ENCODE data around the gene CDK11B. TPM values are rescaled to one million over a fixed set of nuclear protein-coding genes. Genes with fewer than 3 reads are reported as not detected.
"Not testable (repeated sequence)": the region's sequence is repeated elsewhere in the genome, so short reads cannot be mapped to it uniquely, and the experiment has no call there.

The CDK11B gene
- total and polyA plus RNA-seq, 11 donors, result 20.4 to 39.4 (median 24.8) TPM

DNA sequence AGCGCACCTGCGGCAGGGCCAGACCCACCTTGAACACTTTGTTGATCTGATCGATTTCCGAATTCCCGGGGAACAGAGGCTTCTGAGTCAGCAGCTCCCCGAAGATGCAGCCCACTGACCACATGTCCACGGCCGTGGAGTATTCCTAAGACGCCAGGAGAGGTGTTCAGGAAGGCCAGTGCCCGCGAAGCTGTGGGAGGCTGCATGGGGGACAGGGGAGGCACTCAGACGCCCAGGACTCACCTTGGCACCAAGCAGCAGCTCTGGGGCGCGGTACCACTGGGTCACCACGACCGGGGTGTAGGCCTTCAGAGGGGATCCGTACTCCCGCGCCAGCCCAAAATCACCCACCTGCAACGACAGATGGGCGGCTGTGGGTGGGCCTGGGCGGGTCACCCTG lies 45.0 kb upstream of the CDK11B start:
- TF ChIP-seq, protein P1, sequence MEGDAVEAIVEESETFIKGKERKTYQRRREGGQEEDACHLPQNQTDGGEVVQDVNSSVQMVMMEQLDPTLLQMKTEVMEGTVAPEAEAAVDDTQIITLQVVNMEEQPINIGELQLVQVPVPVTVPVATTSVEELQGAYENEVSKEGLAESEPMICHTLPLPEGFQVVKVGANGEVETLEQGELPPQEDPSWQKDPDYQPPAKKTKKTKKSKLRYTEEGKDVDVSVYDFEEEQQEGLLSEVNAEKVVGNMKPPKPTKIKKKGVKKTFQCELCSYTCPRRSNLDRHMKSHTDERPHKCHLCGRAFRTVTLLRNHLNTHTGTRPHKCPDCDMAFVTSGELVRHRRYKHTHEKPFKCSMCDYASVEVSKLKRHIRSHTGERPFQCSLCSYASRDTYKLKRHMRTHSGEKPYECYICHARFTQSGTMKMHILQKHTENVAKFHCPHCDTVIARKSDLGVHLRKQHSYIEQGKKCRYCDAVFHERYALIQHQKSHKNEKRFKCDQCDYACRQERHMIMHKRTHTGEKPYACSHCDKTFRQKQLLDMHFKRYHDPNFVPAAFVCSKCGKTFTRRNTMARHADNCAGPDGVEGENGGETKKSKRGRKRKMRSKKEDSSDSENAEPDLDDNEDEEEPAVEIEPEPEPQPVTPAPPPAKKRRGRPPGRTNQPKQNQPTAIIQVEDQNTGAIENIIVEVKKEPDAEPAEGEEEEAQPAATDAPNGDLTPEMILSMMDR (IDR thresholded peaks at IDR 0.05), result no peak
- DNase-seq, result peak in 2 of 5 donors; percentile 20 to 33
- no peaks in the 10 kb centered on the region for H3K9me3 ChIP-seq
- H3K36me3 ChIP-seq, result peaks cover 0 to 23% (median 13%) of the 10 kb centered on the region in 9 donors
- no peak overlapping the region for H3K4me3 ChIP-seq
- intact Hi-C loops (cut with DNase I), result no loop called here
- 94 to 96% (median 95%) methylated on average over 15 to 22 of the region's 22 CpGs for WGBS, 4 donors
- H3K27ac ChIP-seq, result no peak overlapping the region
- no peaks in the 10 kb centered on the region for H3K4me1 ChIP-seq
- no peaks in the 10 kb centered on the region for H3K27me3 ChIP-seq
- ATAC-seq, result no peak

DNA sequence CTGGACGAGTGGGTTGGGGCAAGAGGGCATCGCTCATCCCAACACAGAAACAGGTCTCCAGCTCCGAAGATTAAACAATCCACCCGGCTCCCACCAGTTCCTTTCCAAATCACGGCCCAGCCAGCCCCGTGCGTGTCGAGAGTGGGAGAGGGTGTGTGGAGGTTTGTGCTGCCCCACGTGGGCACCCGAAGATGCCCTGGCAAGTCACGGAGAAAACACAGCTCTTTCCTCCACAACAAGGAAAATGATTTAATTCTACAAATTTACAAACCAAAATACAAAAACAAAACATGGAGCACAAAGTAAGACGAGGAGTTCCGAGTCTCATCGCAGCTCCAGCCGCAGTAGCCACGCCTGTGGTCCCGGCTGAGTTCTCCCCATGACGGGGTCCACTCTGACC lies 43.7 kb upstream of the CDK11B start:
- H3K27ac ChIP-seq; H3K4me3 ChIP-seq; DNase-seq; H3K27me3 ChIP-seq; intact Hi-C loops (cut with DNase I); H3K4me1 ChIP-seq; ATAC-seq; H3K9me3 ChIP-seq: not testable (repeated sequence)
- 84 to 95% (median 92%) methylated on average over 6 to 13 of the region's 18 CpGs for WGBS, 4 donors
- peaks cover 0 to 23% (median 13%) of the 10 kb centered on the region in 9 donors for H3K36me3 ChIP-seq

DNA sequence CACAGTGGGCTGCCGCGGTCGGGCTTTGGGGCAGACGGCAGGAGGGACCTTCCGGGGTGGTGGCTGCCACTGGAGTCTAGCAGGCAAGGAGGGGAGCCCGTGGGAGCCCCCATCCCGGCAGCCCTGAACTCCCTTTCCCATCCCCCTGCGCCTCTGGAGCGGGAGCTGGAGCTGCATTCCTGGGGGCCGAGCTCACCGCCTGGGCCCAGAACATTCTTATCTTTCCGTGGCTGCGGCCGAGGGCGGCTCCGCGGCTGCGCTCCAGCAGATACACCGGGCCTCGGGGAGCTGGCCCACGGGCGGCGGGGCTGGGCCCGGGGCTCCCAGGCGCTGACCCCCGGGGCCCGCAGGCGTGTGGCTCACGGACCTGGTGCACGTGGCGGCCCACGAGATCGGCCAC lies 41.8 kb upstream of the CDK11B start:
- peak; percentile 44 to 86 (median 78) for ATAC-seq
- H3K36me3 ChIP-seq, result peaks cover 0 to 15% (median 11%) of the 10 kb centered on the region in 9 donors
- intact Hi-C loops (cut with DNase I); H3K27me3 ChIP-seq; H3K4me1 ChIP-seq; DNase-seq; H3K4me3 ChIP-seq; H3K27ac ChIP-seq; H3K9me3 ChIP-seq: not testable (repeated sequence)
- WGBS, 4 donors, result no CpG with 5 or more reads among the region's 33 CpGs

DNA sequence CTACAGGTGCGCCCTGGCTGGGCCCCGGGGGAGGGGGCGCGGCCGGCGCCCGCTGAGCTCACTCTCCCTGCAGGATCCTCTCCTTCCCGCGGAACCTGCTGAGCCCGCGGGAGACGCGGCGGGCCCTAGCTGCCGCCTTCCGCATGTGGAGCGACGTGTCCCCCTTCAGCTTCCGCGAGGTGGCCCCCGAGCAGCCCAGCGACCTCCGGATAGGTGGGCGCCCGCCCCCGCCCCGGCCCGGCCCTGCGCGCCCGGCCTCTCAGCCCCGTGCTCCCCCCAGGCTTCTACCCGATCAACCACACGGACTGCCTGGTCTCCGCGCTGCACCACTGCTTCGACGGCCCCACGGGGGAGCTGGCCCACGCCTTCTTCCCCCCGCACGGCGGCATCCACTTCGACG lies 41.3 kb upstream of the CDK11B start:
- intact Hi-C loops (cut with DNase I); DNase-seq; H3K27me3 ChIP-seq; H3K27ac ChIP-seq; H3K4me1 ChIP-seq; H3K9me3 ChIP-seq; H3K4me3 ChIP-seq: not testable (repeated sequence)
- no CpG with 5 or more reads among the region's 45 CpGs for WGBS, 4 donors
- ATAC-seq, result peak in 2 of 4 donors; percentile 4 to 18
- H3K36me3 ChIP-seq, result peaks cover 0 to 15% (median 11%) of the 10 kb centered on the region in 9 donors

DNA sequence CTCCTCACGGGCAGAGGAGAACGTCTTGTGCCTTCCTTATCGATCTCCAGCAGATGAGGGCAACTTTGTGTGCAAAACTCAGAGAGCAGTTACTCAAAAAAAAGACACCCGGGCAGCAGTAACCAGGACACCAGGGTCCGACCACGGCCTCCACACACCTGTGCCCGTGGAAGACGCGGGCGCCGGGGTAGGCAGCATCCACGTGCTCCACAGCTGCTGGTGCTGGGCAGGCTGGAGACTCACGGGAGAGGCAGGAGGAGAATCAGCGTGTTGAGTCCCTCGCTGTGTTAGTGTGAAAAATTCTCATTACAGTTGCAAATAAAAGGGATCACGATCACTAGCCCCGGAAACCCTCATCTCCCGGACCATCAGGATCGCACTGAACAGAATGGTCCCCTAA lies 40.3 kb upstream of the CDK11B start:
- not testable (repeated sequence) for H3K4me3 ChIP-seq, ATAC-seq, H3K9me3 ChIP-seq, H3K36me3 ChIP-seq, H3K4me1 ChIP-seq, H3K27ac ChIP-seq, H3K27me3 ChIP-seq
- peak in 2 of 5 donors; percentile 5 to 20 for DNase-seq
- WGBS, 4 donors, result 90 to 100% (median 96%) methylated on average over 2 to 15 of the region's 19 CpGs
- intact Hi-C loops (cut with DNase I), result loop anchor here in 1 of 10 donors (10.0 kb wide), 2 partner anchors 46 to 206 kb away; no protein-coding TSS in a partner anchor

DNA sequence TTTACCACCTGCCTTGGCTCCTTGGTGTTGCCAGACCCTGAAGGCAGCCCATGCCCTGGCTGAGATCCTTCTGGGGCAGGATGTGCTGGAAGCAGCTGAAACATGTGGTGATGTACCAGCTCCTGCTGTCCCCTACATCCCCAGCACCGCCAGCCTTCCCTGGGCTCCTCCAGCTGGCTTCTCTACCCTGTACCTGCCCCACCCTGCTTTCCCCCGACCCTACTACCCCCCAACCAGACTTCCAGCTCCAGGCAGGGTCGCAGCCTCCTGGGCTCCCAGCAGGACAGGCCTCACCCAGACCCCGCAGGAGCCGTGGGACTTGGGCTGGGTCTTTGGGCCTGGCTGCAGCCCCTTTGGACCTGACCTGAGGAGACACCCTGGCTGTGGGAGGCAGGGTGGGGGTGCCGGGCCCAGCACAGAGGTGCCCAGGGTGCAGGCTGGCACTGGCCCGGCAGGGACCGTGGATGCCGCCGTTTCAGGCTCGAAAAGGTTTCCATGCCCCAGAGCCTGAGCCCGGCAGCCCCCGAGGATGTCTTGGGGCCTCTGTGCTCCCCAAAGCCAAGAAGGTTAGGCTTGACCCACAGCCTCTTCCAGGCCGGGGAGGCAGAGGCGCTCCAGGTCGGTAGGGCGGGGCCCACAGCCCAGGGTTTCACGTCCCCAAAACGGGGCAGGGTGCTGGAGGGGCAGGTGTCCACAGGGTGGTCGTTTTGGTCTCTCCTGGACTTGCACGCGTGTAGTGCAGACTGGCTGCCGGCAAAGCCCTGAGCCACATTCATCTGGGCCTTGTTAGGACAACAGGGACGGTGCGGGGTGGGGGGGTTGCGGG lies 38.8 kb upstream of the CDK11B start:
- 77 to 83% (median 79%) methylated on average over 11 to 22 of the region's 26 CpGs for WGBS, 4 donors
- H3K4me3 ChIP-seq, ATAC-seq: not testable (repeated sequence)

DNA sequence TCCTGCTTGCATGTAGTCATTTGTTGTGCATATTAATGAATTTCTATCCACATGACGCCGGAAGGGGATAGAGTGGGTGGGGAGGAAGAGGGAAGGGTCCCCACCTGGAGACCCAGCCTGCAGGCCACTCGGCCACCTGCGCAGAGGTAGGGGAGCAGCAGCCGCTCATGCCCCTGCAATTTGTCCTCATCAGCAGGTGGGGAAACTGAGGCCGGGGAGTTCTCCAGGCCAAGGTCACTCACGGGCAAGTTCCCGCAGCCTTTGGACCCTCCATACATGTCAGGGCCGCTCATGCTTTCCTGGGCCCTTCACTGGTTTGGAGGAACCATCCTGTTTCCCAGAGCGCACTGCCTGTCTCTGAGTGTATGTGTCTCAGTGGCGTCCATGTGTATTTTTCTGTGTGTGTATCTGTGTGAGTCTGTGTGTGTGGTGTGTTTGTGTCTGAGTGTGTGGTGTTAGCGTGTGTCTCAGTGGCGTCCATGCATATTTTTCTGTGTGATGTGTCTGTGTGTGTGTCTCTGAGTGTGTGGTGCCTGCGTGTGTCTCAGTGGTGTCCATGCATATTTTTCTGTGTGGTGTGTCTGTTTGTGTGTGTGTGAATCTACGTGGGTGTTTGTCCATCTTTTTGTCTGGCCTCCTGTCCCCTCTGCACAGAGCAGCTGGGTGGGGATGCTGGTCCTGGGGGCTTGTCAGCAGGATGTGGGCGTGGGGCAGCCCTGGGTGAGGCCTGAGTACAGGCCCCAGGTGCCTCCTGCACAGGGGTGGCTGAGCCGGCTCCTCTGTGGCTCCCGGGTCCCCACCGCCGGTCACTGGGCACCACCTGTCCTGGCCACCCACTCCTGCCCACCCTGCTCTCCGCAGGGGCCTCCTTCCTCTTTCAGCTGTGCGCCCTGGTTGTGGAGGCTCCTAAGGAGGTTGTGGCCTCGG lies 37.9 kb upstream of the CDK11B start:
- WGBS, 4 donors, result 91 to 95% (median 94%) methylated on average over 15 to 19 of the region's 23 CpGs
- not testable (repeated sequence) for H3K27me3 ChIP-seq, ATAC-seq, H3K27ac ChIP-seq, H3K9me3 ChIP-seq, H3K4me1 ChIP-seq, H3K36me3 ChIP-seq, H3K4me3 ChIP-seq
- intact Hi-C loops (cut with DNase I), result loop anchor here in 1 of 10 donors (10.0 kb wide), 2 partner anchors 48 to 208 kb away; no protein-coding TSS in a partner anchor
- peak in 2 of 5 donors; percentile 12 to 26 for DNase-seq

More for the DNA sequence above, 38.8 kb upstream of the CDK11B start:
- not testable (repeated sequence) for H3K4me1 ChIP-seq, H3K9me3 ChIP-seq, H3K36me3 ChIP-seq, H3K27ac ChIP-seq, H3K27me3 ChIP-seq
- intact Hi-C loops (cut with DNase I), result loop anchor here in 1 of 10 donors (10.0 kb wide), 2 partner anchors 47 to 207 kb away; no protein-coding TSS in a partner anchor
- peak in 2 of 5 donors; percentile 12 to 49 for DNase-seq

Data from heart left ventricle (tissue), 16 donors.